ENCODE data around the gene MYO1F. TPM values are rescaled to one million over a fixed set of nuclear protein-coding genes. Genes with fewer than 3 reads are reported as not detected.

MYO1F gene
- total and polyA plus RNA-seq, 5 experiments from 2014 or later = 4.4 to 65.0 (median 30.1) TPM

- ATAC-seq = no peak
These were observed 75.3 kb downstream of the MYO1F start for GRCh38 chr19:8501981-8502380.

GRCh38 chr19:8501516-8501915, 75.7 kb downstream of the MYO1F start:
- Mint-ChIP-seq H3K4me3 (peak overlapping the region in 2 of 10 donors; percentile 24 to 60), H3K9me3 (no peaks in the 10 kb centered on the region), H3K4me1 (peaks cover 19 to 47% (median 35%) of the 10 kb centered on the region in 4 donors), H3K27me3 (no peaks in the 10 kb centered on the region), H3K27ac (peak overlapping the region in 3 of 10 donors; percentile 15 to 38 (median 35)), H3K36me3 (no peaks in the 10 kb centered on the region)
- no peak for DNase-seq
- POLR2A ChIA-PET = interaction anchor here (0.7 kb wide), 1 partner anchor 15 kb away, joined by 3 read pairs; no protein-coding TSS in a partner anchor
- no peak for ATAC-seq

More at GRCh38 chr19:8501981-8502380, 75.3 kb downstream of the MYO1F start:
- no peaks in the 10 kb centered on the region for H3K9me3 Mint-ChIP-seq
- peak overlapping the region in 1 of 10 donors; percentile 52 for H3K27ac Mint-ChIP-seq
- H3K27me3 Mint-ChIP-seq = no peaks in the 10 kb centered on the region
- H3K4me1 Mint-ChIP-seq = peaks cover 19 to 47% (median 36%) of the 10 kb centered on the region in 4 donors
- POLR2A ChIA-PET = interaction anchor here (0.9 to 1.1 kb wide), 2 partner anchors 15 to 45 kb away, joined by 3 to 4 read pairs; no protein-coding TSS in a partner anchor
- H3K36me3 Mint-ChIP-seq = no peaks in the 10 kb centered on the region
- no peak for DNase-seq
- peak overlapping the region in 2 of 10 donors; percentile 36 to 60 for H3K4me3 Mint-ChIP-seq

- H3K4me3 Mint-ChIP-seq = peak overlapping the region in 4 of 10 donors; percentile 20 to 63 (median 36)
These were observed 77.1 kb downstream of the MYO1F start for GRCh38 chr19:8500158-8500557.

GRCh38 chr19:8499048-8499833, 78.0 kb downstream of the MYO1F start:
- POLR2A ChIA-PET = interaction anchor here (0.5 to 1.5 kb wide), 4 partner anchors 18 to 79 kb away, joined by 3 to 5 read pairs (median 4); no protein-coding TSS in a partner anchor
- Mint-ChIP-seq H3K4me1 (peaks cover 20 to 50% (median 34%) of the 10 kb centered on the region in 4 donors), H3K4me3 (no peak overlapping the region), H3K9me3 (no peaks in the 10 kb centered on the region), H3K27ac (peak overlapping the region in 1 of 10 donors; percentile 51), H3K36me3 (no peaks in the 10 kb centered on the region), H3K27me3 (no peaks in the 10 kb centered on the region)
- DNase-seq (no peak), ATAC-seq (no peak)

More at GRCh38 chr19:8500158-8500557, 77.1 kb downstream of the MYO1F start:
- Mint-ChIP-seq H3K36me3 (no peaks in the 10 kb centered on the region), H3K4me1 (peaks cover 20 to 45% (median 33%) of the 10 kb centered on the region in 4 donors), H3K27me3 (no peaks in the 10 kb centered on the region), H3K9me3 (no peaks in the 10 kb centered on the region), H3K27ac (peak overlapping the region in 7 of 10 donors; percentile 17 to 79 (median 59))
- ATAC-seq (peak in 1 of 2 donors; percentile 25), DNase-seq (no peak)
- POLR2A ChIA-PET = interaction anchor here (0.6 to 1.5 kb wide), 6 partner anchors 16 to 81 kb away, joined by 3 to 6 read pairs (median 4); no protein-coding TSS in a partner anchor

GRCh38 chr19:8498295-8498694, 78.9 kb downstream of the MYO1F start:
- Mint-ChIP-seq H3K27ac (no peak overlapping the region), H3K36me3 (no peaks in the 10 kb centered on the region), H3K27me3 (no peaks in the 10 kb centered on the region), H3K4me1 (peaks cover 21 to 55% (median 37%) of the 10 kb centered on the region in 4 donors), H3K4me3 (no peak overlapping the region), H3K9me3 (no peaks in the 10 kb centered on the region)
- DNase-seq (no peak), ATAC-seq (no peak)
- POLR2A ChIA-PET = interaction anchor here (0.7 to 1.8 kb wide), 3 partner anchors 8 to 18 kb away, joined by 4 to 6 read pairs (median 5); no protein-coding TSS in a partner anchor

- peak overlapping the region in 9 of 10 donors; percentile 7 to 69 (median 42) for H3K4me3 Mint-ChIP-seq
These were observed 83.1 kb downstream of the MYO1F start for GRCh38 chr19:8494158-8494557.

GRCh38 chr19:8491574-8491973, 85.7 kb downstream of the MYO1F start:
- DNase-seq (no peak), ATAC-seq (no peak)
- Mint-ChIP-seq H3K9me3 (no peaks in the 10 kb centered on the region), H3K36me3 (peaks cover 5 to 32% (median 8%) of the 10 kb centered on the region in 3 donors), H3K27me3 (no peaks in the 10 kb centered on the region), H3K27ac (peak overlapping the region in 6 of 10 donors; percentile 33 to 70 (median 54)), H3K4me3 (no peak overlapping the region), H3K4me1 (peaks cover 39 to 60% (median 49%) of the 10 kb centered on the region in 4 donors)
- POLR2A ChIA-PET = interaction anchor here (1.3 to 6.0 kb wide), 2 partner anchors 22 to 99 kb away, joined by 4 to 33 read pairs; partner anchors contain the start of gene ZNF414

More at GRCh38 chr19:8494158-8494557, 83.1 kb downstream of the MYO1F start:
- Mint-ChIP-seq H3K36me3 (peaks cover 0 to 8% (median 0%) of the 10 kb centered on the region in 3 donors), H3K27me3 (no peaks in the 10 kb centered on the region), H3K4me1 (peaks cover 20 to 42% (median 26%) of the 10 kb centered on the region in 4 donors), H3K9me3 (no peaks in the 10 kb centered on the region), H3K27ac (peak overlapping the region; percentile 66 to 90 (median 84))
- ATAC-seq (peak; percentile 56 to 60), DNase-seq (peak in 2 of 10 donors; percentile 33 to 54)
- POLR2A ChIA-PET = interaction anchor here (0.5 to 6.0 kb wide), 12 partner anchors 8 to 1120 kb away, joined by 3 to 33 read pairs (median 4); partner anchors contain the start of genes PRAM1 and ZNF414

- Mint-ChIP-seq H3K4me1 (peaks cover 42 to 63% (median 53%) of the 10 kb centered on the region in 4 donors), H3K27ac (peak overlapping the region in 8 of 10 donors; percentile 43 to 73 (median 61)), H3K27me3 (no peaks in the 10 kb centered on the region), H3K36me3 (peaks cover 5 to 39% (median 10%) of the 10 kb centered on the region in 3 donors), H3K4me3 (peak overlapping the region in 1 of 10 donors; percentile 18), H3K9me3 (no peaks in the 10 kb centered on the region)
- POLR2A ChIA-PET = interaction anchor here (1.3 to 6.0 kb wide), 2 partner anchors 23 to 100 kb away, joined by 4 to 33 read pairs; partner anchors contain the start of gene ZNF414
- ATAC-seq (no peak), DNase-seq (no peak)
These were observed 86.4 kb downstream of the MYO1F start for GRCh38 chr19:8490873-8491272.

GRCh38 chr19:8490395-8490760, 86.9 kb downstream of the MYO1F start:
- no peaks in the 10 kb centered on the region for H3K27me3 Mint-ChIP-seq
- DNase-seq = no peak
- H3K9me3 Mint-ChIP-seq = no peaks in the 10 kb centered on the region
- peak overlapping the region in 1 of 10 donors; percentile 18 for H3K4me3 Mint-ChIP-seq
- peaks cover 5 to 44% (median 11%) of the 10 kb centered on the region in 3 donors for H3K36me3 Mint-ChIP-seq
- no peak for ATAC-seq
- H3K27ac Mint-ChIP-seq = peak overlapping the region in 6 of 10 donors; percentile 44 to 73 (median 62)
- peaks cover 37 to 60% (median 49%) of the 10 kb centered on the region in 4 donors for H3K4me1 Mint-ChIP-seq
- POLR2A ChIA-PET = interaction anchor here (1.3 kb wide), 1 partner anchor 101 kb away, joined by 4 read pairs; no protein-coding TSS in a partner anchor

GRCh38 chr19:8489561-8490394, 87.5 kb downstream of the MYO1F start:
- no peak for DNase-seq
- Mint-ChIP-seq H3K27ac (peak overlapping the region in 8 of 10 donors; percentile 31 to 63 (median 48)), H3K4me1 (peaks cover 34 to 59% (median 47%) of the 10 kb centered on the region in 4 donors), H3K9me3 (no peaks in the 10 kb centered on the region), H3K36me3 (peaks cover 5 to 50% (median 15%) of the 10 kb centered on the region in 3 donors), H3K4me3 (peak overlapping the region in 1 of 10 donors; percentile 16), H3K27me3 (no peaks in the 10 kb centered on the region)
- no peak for ATAC-seq
- POLR2A ChIA-PET = interaction anchor here (3.7 kb wide), 1 partner anchor 24 kb away, joined by 37 read pairs; the partner anchor contains the start of gene ZNF414

GRCh38 chr19:8488365-8488764, 88.9 kb downstream of the MYO1F start:
- Mint-ChIP-seq H3K4me3 (peak overlapping the region in 5 of 10 donors; percentile 66 to 86 (median 84)), H3K36me3 (peaks cover 5 to 65% (median 17%) of the 10 kb centered on the region in 3 donors), H3K27ac (peak overlapping the region; percentile 79 to 94 (median 92)), H3K4me1 (peaks cover 31 to 52% (median 41%) of the 10 kb centered on the region in 4 donors), H3K9me3 (no peaks in the 10 kb centered on the region), H3K27me3 (no peaks in the 10 kb centered on the region)
- POLR2A ChIA-PET = interaction anchor here (2.2 to 4.3 kb wide), 5 partner anchors 18 to 91 kb away, joined by 16 to 69 read pairs (median 28); partner anchors contain the start of genes MYO1F and ZNF414
- no peak for DNase-seq
- no peak for ATAC-seq
